Ecto neural progenitor cell (in vitro differentiated cells): Measurements from ENCODE around the gene ENG.
"Not testable (repeated sequence)": the region's sequence is repeated elsewhere in the genome, so short reads cannot be mapped to it uniquely, and the experiment has no call there.

Experiments
- DNase-seq: peaks from one replicate; pipeline ENCODE4 v3.0.0-alpha.2; 2018; ENCODE audit warnings: low spot score

Gene ENG

GRCh38 chr9:127792417-127793031 lies 61.9 kb downstream of the ENG start:
- no peak for DNase-seq

GRCh38 chr9:127791085-127791484 lies 63.4 kb downstream of the ENG start:
- no peak for DNase-seq

GRCh38 chr9:127790094-127790855 lies 64.2 kb downstream of the ENG start:
- DNase-seq = no peak

- DNase-seq = no peak
Measured at GRCh38 chr9:127789179-127789578, 65.3 kb downstream of the ENG start.

- DNase-seq = no peak
Measured at GRCh38 chr9:127788337-127789011, 66.0 kb downstream of the ENG start.

- DNase-seq = no peak
Measured at GRCh38 chr9:127786773-127787104, 67.7 kb downstream of the ENG start.

GRCh38 chr9:127785933-127786772 lies 68.3 kb downstream of the ENG start, which contains the start of gene CDK9:
TSS of gene CDK9 (plus strand) at chr9:127786034. CDS start at chr9:127786149, 115 bp downstream.
- peak; percentile 95 for DNase-seq

GRCh38 chr9:127785023-127785932 lies 69.2 kb downstream of the ENG start:
- DNase-seq = peak; percentile 94

- no peak for DNase-seq
Measured at GRCh38 chr9:127783111-127784008, 71.1 kb downstream of the ENG start.

GRCh38 chr9:127781806-127782205 lies 72.7 kb downstream of the ENG start:
- no peak for DNase-seq

GRCh38 chr9:127780909-127781308 lies 73.5 kb downstream of the ENG start:
- not testable (repeated sequence) for DNase-seq

GRCh38 chr9:127780126-127780885 lies 74.2 kb downstream of the ENG start:
- DNase-seq = no peak

- no peak for DNase-seq
Measured at GRCh38 chr9:127779136-127779981, 75.1 kb downstream of the ENG start.

GRCh38 chr9:127778280-127779135 lies 76.0 kb downstream of the ENG start, which contains the start of gene SH2D3C:
TSS of gene SH2D3C (minus strand) at chr9:127778666. CDS start at chr9:127778627, 39 bp downstream.
- DNase-seq = no peak

GRCh38 chr9:127777368-127777980 lies 77.0 kb downstream of the ENG start:
- DNase-seq = no peak

- no peak for DNase-seq
Measured at GRCh38 chr9:127776924-127777289, 77.6 kb downstream of the ENG start.
